HEK293 (cell line): Measurements from ENCODE around the gene TLCD2.

Source experiments
- CTCF ChIP-seq: fragments of 450-650 bp; formaldehyde crosslinking; IDR thresholded peaks from 2 replicates; pipeline ENCODE4 v1.5.1; 2016; ENCODE audit warnings: missing biosample characterization, missing genetic modification characterization
- PBX3 ChIP-seq: sonication (generic); formaldehyde crosslinking; IDR thresholded peaks from 2 replicates; pipeline ENCODE4 v1.8.1; 2022; ENCODE audit warnings: mild to moderate bottlenecking, moderate library complexity, missing genetic modification reagents
- ZNF274 ChIP-seq, 2 experiments: fragments of 200-500 bp in 1 of 2; fragments of 450-650 bp in 1 of 2; sonication (Bioruptor generic) in 1 of 2; formaldehyde crosslinking in 1 of 2; IDR thresholded peaks; 2 replicates each; pipeline versions ENCODE4 v1.5.1 to v1.6.1; 2014 to 2016; ENCODE audit warnings: borderline replicate concordance in 1 of 2, inconsistent platforms in 1 of 2, low read length in 1 of 2, missing biosample characterization in 1 of 2, missing genetic modification characterization in 1 of 2
- ZNF473 ChIP-seq: fragments of 450-650 bp; formaldehyde crosslinking; IDR thresholded peaks from 2 replicates; pipeline ENCODE4 v1.5.1; 2017; ENCODE audit warnings: missing biosample characterization, missing genetic modification characterization
- ZNF501 ChIP-seq: fragments of 450-650 bp; formaldehyde crosslinking; IDR thresholded peaks from 2 replicates; pipeline ENCODE4 v1.5.1; 2016; ENCODE audit warnings: missing biosample characterization, missing genetic modification characterization
- TF ChIP-seq, protein P1 (sequence below): fragments of 450-650 bp; formaldehyde crosslinking; IDR thresholded peaks from 2 replicates; pipeline ENCODE4 v1.5.1; 2016; ENCODE audit warnings: missing biosample characterization, missing genetic modification characterization

GRCh38 chr17:1753767-1754429 is 43.7 kb upstream of the TLCD2 start:
- no peak for TF ChIP-seq PBX3 (CRISPR knock-in tag)
- no peak for TF ChIP-seq CTCF (tag by site-specific recombination)
- TF ChIP-seq ZNF473: no peak
- no peak for TF ChIP-seq ZNF274 (IDR thresholded peaks at IDR 0.05; ENCODE audit: low read length)
- no peak for TF ChIP-seq ZNF274 (tag by site-specific recombination; IDR thresholded peaks at IDR 0.05; ENCODE audit: borderline replicate concordance)
- TF ChIP-seq, protein P1, sequence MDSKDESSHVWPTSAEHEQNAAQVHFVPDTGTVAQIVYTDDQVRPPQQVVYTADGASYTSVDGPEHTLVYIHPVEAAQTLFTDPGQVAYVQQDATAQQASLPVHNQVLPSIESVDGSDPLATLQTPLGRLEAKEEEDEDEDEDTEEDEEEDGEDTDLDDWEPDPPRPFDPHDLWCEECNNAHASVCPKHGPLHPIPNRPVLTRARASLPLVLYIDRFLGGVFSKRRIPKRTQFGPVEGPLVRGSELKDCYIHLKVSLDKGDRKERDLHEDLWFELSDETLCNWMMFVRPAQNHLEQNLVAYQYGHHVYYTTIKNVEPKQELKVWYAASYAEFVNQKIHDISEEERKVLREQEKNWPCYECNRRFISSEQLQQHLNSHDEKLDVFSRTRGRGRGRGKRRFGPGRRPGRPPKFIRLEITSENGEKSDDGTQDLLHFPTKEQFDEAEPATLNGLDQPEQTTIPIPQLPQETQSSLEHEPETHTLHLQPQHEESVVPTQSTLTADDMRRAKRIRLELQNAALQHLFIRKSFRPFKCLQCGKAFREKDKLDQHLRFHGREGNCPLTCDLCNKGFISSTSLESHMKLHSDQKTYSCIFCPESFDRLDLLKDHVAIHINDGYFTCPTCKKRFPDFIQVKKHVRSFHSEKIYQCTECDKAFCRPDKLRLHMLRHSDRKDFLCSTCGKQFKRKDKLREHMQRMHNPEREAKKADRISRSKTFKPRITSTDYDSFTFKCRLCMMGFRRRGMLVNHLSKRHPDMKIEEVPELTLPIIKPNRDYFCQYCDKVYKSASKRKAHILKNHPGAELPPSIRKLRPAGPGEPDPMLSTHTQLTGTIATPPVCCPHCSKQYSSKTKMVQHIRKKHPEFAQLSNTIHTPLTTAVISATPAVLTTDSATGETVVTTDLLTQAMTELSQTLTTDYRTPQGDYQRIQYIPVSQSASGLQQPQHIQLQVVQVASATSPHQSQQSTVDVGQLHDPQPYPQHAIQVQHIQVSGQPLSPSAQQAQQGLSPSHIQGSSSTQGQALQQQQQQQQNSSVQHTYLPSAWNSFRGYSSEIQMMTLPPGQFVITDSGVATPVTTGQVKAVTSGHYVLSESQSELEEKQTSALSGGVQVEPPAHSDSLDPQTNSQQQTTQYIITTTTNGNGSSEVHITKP (tag by site-specific recombination): no peak
- no peak for TF ChIP-seq ZNF501 (tag by site-specific recombination)
